GM21381 (cell line): Measurements from ENCODE around the gene MT3.
A peak's percentile ranks its signal among the peaks of the same experiment; 100 is the strongest.
"Not testable (repeated sequence)": the region's sequence is repeated elsewhere in the genome, so short reads cannot be mapped to it uniquely, and the experiment has no call there.

Source experiments
- ATAC-seq: cut with Tn5 transposase; IDR thresholded peaks from one replicate; pipeline ENCODE4 v1.9.1; 2021; ENCODE audit warnings: mild to moderate bottlenecking, moderate library complexity; ENCODE audit not compliant: unreplicated experiment

MT3 gene

DNA sequence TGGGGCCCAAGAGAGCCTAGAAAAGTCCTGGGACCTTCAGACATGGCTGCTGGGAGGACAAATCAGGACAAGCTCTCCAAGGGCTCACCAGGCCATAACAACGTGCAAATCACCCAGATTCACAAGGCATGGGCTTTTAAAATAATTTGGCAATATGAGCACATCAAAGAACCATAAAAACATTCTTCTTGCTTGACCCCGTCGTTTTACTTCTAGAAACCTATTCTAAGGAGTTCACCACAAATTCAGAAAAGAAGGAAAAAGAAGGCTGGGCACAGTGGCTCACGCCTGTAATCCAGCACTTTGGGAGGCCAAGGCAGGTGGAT is 12.1 kb upstream of the MT3 start:
- no peak for ATAC-seq

DNA sequence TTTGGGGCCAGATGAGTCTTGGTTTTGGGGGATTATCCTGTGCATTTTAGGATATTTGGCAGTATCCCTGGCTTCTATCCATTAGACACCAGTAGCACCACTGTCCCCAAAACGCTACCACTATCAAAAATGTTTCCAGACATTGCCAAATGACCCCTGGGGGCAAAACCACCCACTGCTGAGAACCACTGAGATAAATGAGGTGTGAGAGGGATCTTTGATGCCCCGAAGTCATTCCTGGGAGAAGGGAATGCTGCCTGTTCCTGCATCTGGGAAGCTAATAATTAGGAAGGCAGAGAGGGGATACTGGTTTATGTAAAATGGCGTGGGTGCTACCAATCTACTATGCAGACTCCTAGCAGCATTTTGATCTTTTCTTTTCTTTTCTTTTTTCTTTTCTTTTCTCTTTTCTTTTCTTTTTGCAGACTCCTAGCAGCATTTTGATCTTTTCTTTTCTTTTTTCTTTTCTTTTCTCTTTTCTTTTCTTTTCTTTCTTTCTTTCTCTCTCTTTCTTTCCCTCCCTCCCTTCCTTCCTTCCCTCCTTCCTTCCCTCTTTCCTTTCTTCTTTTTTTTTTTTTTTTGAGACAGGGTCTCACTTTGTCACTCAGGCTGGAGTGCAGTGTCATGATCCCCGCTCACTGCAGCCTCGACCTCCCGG is 8.8 kb upstream of the MT3 start:
- ATAC-seq, result no peak

DNA sequence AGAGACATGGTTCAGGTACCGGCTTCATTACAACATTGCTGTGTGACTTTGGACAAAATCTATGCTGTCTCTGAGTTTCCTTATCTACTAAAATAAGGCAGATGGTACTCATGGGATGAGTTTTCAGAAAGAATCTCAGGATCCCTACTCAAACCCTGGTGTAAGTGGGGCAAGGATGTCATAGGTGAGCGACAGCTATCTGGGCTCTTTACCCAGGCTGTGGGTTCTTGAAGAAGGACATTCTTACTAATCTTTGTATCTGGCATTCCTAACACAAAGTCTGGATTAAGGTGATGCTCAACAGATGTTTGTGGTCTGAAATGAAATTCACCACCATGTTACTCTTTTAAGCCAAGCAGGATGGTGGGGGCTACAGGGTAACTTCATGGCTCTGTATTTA is 6.4 kb upstream of the MT3 start:
- ATAC-seq, result not testable (repeated sequence)

DNA sequence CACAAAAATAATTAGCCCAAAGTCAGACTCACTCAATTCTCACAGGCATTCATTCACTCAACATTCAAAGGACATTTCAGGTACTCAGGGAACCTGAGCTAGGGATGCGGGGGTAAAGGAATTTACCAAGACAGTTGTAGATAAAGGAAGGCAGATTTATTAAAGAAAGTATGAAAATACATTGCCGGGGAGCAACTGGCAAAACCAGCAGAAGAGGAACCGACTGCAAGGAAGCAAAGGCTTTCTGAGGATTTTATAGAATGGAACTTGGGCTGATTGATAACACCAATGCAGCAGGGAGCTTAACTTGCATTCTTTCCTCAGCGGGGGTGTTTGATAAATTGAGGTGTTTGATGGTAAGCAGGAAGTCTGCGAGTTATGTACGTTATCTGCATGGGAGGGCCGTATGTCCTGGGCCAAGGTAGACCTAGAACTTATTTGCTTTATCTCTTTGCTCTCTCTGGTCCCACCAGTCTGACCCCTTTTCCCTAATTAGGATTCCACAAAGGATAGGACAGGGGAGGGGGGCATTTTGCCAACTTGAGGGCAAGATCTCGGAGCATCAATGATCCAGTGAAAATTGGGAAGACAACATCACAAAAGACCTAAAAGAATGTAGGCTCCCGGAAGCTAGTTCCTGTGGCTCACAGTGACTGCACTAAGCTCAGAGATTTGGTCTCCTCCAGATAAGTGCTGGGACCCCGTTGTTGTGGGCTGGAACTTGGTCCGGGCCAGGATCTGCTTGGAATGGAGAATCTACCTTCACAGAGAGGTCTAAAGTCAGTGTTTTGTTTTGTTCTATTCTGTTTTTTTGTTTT is 5.8 kb upstream of the MT3 start:
- ATAC-seq, result no peak

DNA sequence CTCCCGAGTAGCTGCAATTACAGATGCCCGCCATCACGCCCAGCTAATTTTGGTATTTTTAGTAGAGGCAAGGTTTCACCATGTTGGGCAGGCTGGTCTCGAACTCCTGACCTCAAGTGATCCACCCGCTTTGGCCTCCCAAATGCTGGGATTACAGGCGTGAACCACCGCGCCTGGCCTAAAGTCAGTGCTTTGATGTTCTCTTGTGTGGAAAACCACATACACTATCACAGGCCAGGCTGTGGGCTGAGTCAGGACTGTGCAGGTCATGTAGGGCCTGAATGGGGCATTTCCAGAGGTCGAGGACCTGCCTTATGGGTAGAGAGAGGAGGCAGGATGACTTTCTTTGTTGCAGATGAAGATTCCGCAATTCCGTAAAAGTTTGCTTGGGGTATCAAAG is 5.1 kb upstream of the MT3 start:
- ATAC-seq, result no peak

DNA sequence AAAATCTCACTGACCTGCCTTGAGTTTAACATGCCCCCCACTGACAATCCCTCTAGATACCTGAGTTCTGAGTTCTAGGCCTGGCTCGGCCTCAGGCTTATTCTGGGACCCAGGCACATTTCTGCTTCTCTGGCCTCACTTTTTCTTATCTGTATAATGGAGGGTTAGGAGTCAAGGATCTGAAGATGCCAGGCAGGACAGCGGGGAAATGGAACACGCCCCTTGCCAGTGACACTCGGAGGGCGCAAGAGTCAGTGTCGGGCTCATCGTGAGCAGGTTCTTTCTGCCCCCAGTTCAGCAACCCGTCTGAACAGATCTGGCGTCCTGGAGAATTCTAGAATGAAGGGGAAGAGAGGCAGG is 567 bp upstream of the MT3 start:
- ATAC-seq, result no peak

DNA sequence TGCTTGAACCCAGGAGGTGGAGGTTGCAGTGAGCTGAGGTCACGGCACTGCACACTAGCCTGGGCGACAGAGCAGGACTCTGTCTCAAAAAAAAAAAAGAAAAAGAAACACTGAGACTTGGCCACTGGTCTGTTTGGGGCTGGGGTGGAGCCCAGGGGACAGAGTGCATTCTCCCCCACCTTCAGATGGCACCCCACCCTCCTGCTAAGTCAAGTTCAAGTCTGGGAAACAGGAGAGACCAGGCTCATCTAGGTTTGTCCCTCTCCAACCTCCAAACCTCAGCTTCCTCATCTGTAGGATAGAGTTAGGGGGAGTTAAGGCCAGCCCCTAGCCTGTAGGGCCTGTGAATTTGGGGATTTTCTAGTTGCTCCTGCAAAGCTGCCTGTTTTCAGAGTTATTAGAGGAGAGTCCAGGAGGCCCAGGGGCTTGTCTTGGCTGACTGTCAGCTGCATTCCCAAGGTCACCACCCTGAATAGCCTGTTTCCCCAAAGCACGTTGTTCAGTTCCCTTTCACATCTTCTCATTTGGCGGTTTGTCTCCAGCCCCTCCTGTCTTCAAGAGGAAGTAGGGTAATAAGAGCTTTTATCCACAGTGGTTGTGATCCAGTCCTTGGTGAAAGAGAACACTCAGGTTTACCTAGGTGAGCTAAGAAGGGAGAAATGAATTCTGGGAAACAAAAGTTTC is 2.2 kb downstream of the MT3 start:
- no peak for ATAC-seq

DNA sequence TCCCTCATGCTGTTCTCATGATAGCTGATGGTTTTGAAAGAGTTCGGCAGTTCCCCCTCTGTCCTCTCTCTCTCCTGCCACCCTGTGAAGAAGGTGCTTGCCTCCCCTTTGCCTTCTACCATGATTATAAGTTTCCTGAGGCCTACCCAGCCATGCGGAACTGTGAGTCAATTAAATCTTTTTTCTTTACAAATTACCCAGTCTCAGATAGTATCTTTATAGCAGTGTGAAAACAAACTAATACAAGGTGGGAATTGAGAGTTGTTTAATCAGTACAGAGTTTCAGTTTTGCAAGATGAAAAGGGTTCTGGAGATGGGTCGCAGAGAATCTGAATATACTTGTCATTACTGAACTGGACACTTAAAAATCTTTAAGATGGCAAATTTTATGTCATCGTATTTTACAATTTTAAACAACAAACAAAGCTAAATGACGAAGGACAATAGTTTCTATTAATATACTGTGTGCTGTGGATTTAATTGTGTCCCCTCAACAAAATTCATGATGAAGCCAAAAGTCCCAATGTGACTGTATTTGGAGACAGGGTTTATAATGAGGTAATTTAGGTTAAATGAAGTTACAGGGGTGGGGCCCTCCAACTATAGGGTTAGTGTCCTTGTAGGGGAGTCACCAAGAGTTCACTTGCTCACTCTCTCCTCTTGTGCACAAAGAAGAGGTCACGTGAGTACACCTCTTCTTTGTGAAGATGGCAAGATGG is 4.4 kb downstream of the MT3 start:
- ATAC-seq, result no peak

DNA sequence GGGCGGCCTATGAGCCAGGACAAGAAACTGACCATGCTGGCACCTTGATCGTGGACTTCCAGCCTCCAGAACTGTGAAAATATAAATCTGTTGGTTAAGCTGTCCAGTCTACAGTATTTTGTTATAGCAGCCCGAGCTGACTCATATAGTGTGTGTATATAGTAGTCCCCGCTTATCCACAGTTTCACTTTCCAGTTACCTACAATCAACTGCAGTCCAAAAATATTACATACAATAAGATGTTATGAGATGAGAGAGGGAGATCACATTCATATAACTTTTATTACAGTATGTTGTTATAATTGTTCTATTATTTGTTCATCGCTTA is 4.9 kb downstream of the MT3 start:
- ATAC-seq, result no peak

DNA sequence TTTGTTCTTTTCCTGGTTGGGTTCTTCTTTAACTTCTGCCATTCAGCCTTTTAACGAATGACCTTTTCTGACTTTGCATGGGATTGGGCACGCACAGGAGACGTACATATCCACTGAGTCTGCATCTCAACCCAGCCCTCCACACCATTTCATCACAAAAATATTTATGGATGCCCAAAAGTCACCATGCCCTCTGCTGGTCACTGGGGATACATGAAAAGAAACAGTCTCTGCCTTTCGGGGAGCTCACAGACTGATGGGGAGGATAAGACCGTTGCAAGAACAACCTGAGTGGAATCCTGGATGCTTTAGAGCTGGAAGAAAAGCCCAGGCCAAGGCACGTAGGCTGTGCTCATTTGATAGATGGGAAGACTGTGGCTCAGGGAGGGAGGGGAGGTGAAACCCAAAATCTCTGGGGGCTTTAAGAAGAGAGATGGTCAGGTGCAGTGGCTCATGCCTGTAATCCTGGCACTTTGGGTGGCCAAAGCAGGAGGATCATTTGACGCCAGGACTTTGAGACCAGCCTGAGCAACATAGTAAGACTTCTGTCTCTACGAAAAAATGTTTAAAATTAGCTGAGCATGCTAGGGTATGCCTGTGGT is 11.2 kb downstream of the MT3 start:
- no peak for ATAC-seq

DNA sequence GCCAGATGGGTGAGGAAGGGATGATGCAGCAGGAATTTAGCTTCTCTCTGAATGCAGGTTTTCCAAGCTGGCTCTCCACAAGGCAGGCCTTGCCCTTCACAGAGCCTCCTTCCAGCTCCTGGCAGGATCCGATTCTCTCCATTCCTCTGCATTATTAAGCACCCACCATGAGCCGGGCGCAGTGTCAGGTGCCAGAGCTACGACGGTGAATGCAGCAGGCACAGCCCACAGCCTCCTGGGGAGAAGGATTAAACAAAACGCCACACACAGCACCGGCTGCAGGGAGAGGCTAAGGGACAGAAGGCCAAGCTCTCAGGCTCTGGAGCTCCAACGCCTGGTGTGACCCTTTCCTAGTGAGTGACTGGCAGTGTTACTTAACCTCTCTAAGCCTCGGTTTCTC is 12.0 kb downstream of the MT3 start:
- ATAC-seq, result no peak

DNA sequence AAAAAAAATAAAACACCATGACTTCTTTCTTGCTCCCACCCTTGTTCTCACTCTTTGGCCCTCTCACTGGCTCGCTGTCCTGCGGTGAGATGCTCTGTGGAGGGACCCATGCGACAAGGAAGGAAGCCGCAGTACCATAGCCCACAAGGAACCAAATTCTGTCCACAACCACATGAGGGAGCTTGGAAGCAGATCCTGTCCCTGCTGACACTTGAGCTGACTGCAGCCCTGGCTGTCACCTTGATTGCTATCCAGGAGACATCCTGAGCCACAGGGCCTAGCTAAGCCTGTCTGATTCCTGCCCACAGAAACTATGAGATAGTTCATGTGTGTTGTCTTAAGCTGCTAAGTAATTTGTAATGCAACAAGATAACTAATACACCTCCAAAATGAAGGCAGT is 14.3 kb downstream of the MT3 start:
- ATAC-seq, result no peak

DNA sequence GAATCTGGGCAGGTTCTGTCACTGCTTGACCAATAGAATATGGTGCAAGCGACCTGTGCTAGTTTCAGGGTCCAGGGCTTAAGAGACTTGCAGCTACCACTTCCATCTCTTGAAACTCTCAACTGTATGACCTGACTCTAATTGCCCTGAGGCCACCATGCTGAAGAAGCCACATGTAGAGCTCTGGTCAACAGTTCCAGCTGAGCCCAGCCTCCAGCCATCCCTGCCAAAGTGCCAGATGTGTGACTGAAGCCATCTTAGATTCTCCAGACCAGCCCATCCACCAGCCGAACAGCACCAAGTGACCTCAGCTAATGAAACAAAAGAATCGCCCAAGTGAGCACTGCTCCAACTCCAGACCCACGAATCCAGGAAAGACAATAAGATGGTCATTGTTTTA is 15.6 kb downstream of the MT3 start:
- ATAC-seq, result no peak

DNA sequence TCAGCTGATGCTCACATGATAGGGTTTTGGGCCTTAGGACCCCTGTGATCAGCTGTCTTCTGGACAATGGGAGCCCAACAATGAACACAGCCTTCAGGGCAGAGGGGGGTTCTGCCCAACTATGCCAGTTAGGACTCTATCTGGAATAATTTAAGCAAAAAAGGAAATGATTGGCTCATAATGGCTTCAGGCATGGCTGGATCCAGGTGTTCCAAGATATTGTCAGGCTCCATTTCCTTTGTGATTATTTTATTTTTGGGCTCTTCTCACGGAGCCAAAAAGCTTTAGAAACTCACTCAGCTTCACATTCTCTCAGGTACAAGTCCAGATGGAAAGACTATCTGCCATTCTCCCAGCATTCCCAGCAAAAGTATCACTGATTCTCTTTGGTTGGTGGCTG is 16.1 kb downstream of the MT3 start:
- no peak for ATAC-seq

DNA sequence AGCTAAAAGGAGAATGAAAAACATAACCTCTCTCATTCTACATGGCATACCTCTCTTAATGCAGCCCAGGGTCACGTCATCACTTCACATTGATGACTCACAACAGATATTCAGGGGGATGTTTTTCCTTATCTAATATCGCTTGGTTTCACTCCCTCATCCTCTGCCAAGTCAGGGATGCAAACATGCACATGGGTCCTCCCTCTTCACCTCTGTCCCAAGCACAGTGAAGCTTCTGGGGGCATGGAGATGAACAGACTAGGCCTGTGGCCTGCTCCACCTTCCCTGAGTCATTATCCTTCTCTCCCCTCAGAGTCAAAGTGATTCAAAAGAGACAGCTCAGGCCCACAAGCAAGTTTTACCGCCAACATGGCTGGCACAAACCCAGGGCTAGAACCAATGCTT is 16.7 kb downstream of the MT3 start:
- no peak for ATAC-seq

DNA sequence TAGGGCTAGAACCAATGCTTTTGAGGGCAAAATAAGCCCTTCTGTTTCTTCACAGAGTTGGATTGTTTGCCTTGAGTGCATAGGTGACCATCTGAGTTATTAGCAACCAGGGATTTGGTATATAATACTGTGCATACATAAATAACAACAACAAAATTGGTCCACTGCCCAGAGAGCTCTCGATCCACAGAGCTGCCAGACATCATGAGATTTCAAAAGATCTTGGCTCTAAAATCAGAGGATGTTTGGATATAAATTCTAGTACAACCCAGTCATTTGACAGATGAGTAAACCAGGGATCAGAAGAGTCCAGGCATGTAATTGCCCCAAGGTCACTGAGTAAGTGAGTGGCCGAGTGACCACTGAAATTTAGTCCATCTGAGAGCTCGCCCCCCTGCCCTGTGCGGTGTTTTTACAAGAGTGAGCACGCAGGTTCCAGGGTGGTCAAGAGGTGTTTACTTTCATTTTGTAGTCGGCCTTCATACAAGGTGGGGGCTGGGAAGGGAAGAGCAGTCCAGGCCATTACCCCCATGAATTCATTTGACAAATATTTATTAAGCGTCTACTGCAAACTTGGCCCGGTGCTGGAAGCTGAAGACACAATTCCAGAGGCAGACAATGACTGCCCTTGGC is 17.3 kb downstream of the MT3 start:
- no peak for ATAC-seq

DNA sequence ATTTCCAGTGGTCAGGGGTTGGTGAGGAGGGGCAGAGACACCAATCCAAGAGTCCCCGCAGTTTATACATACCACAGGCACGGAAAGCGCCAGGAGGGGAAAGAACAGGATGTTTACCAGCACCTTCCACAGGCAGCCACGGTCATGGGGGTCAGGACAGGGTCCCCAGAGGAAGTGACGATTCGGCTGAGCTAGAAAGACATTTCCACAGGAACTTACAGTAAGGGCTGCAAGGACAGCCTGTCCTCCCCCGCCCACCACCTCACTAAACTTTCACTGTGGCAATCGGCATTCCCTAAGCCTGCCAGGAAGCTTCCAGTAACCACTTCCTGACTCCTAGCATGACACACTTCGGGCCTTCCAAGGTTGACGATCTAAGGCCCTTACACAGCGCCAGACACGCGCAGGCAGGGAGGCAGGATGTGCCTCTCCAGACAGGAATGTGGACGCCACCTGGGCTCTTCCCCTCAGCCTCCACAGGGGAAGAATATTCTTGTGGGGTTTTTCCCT is 17.8 kb downstream of the MT3 start:
- no peak for ATAC-seq

DNA sequence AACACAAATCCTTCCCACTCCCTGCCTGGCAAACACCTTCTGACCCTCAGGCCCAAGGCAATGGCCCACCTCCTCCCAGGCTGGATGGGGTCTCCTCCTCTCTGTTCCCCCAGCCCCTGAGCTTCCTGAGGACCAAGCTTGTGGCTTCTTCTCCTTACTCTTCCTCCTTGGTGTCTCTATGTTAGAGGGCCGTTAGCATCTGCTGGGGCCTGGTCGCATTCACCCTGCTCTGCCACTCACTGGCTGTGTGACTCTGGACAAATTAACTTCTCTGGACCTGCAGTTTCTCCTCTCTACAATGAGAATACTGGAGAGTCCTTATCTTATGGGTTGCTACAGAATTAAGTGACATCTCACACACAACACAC is 18.3 kb downstream of the MT3 start:
- ATAC-seq, result no peak

DNA sequence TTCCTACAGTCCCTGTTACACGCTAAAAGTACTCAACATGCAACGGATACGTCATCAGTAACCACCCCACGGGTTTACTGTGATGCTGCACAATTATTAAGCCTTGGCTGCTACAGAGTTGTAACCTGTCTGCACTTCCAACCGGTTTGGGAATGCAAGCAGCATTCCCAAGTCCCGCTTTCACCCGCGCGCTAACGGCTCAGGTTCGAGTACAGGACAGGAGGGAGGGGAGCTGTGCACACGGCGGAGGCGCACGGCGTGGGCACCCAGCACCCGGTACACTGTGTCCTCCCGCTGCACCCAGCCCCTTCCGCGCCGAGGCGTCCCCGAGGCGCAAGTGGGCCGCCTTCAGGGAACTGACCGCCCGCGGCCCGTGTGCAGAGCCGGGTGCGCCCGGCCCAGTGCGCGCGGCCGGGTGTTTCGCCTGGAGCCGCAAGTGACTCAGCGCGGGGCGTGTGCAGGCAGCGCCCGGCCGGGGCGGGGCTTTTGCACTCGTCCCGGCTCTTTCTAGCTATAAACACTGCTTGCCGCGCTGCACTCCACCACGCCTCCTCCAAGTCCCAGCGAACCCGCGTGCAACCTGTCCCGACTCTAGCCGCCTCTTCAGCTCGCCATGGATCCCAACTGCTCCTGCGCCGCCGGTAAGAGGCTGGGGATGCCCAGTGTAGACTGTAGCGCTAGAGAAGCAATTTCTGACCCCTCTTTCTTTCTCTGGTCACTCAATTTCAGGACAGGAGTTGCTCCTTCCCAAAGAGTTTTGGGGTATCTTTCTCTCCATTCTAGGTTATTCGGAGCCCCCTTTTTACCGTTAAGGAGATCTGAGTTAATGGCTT is 18.9 kb downstream of the MT3 start, which contains the start of gene MT2A:
TSS of gene MT2A (plus strand) at position 542 of the 833 bp plus-strand sequence. CDS start at position 614, 72 bp downstream.
- ATAC-seq, result peak; percentile 85
